Measurements from ENCODE around the gene FIGN.

FIGN gene

DNA sequence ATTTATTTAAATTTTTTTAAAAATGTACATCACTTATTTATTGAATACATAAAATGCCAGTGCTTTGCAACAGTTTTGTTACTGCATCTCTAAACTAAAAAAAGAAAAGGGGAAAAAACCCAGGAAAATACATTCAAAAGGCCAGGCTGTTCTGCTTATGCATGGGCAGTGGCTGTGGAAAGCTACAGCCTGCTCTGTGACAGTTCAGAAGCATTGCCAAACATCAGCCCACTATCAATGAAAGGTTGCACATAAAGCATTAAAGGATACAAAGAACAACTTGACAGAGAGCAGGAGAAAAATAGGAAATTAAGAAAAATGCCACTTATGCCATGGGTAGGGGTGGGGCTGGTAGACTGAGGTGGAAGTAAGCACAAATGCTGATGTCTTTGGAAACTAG lies 128.2 kb downstream of the FIGN start:
- no peak for DNase-seq

DNA sequence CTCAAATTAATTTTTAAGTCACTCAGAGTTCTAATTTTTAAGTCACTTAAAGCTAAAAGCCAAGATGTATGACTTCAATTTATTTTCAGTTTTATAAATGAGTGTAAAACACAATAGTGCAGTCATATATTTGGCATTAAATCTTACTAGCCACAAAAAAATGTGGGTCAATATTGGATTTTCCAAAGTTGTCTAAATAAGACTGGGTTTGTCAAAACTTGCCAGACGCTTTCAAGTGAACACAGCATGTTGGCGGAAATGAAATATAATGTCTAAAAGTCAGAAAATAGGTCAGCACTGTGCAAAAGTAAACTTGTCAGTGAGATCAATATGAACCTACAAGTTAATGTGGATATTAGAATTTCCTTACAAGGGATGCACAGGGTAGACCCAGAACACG lies 128.9 kb downstream of the FIGN start:
- DNase-seq: no peak

DNA sequence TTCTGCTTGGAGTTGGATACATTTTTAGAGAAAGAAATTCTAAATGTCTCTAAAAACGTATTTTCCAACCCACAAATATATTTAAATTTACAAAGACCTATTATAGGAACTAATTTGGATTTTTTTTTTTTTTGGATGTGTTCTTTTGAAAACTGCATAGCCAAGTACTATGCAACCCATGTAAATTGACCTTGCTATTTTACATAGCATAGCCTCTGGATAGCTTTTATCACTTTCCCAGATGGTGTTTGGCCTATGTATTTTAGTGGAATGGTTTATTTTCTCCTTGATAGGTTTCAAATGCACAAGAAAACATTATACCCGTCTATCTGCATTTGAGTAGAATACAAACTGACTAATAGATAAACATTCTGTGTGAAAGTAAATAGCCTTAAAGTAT lies 130.0 kb downstream of the FIGN start:
- no peak for DNase-seq

DNA sequence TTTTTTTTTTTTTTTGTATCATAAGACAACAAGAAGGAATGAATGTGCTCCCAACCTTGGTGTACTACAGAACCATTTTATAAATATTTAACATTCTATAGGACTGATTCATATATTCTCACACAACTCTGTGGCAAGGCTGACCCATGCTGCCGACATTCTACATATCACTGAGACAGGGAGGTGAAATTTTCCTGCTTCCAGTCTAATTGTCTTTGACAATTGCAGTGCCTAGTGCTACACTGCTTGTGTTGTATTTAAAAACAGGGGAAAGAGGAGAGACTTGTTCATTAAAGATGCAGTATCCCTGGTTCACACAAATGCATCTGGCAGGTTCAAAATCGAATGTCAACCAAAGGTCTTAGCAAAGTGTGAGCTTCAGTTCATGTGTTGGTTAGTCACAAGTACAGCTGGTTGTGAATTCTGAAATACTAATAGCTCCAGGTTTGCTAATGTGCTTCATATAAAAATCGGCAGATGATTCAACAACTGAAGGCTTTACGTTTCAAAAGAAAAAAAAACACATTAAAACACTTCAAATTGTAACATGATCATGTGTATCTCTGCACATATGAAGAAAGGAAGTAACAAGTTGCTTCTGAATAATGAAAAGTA lies 130.8 kb downstream of the FIGN start:
- DNase-seq: no peak

DNA sequence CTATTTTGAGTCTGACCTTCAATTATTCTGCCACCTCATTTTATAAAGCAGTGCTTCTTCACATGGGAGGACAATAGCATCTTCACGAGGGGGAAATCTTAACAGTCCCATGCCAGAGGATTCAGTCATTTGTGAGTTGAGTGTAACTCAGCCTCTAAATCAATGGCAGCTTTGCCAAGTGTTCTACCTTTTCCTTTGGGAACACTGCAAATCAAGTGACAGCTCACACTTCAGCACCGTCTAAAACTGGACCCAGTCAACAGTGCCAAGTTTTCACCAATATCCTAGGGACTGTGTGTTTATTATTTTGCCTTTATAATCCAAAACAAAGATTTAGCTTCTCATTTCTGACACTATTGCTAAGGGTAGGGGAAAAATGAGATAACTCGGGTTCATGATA lies 133.6 kb downstream of the FIGN start:
- no peak for DNase-seq

GRCh38 chr2:163601377-163601776 lies 134.4 kb downstream of the FIGN start:
- DNase-seq: no peak

GRCh38 chr2:163600801-163601200 lies 135.0 kb downstream of the FIGN start:
- no peak for DNase-seq

DNA sequence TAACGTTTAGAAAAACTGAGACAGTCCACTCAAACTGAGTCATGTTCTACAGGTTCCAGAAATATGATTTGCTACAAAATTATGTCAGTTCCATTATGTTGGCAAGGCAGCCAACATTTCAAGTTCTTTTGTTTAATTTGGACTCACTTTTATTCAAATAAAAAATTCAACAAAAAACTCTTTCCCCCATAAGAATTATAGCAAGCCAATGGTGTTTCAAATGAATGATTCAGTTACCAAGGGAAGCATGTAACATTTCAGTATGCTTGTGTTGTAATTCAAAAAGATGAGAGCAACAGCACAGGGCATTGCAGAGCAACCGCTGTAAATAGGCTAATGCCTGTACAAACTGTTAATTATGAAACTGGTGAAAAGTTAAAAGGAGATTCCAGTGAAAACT lies 140.8 kb downstream of the FIGN start:
- DNase-seq: no peak

- no peak for DNase-seq
Observed at GRCh38 chr2:163594497-163594896, 141.3 kb downstream of the FIGN start.

DNA sequence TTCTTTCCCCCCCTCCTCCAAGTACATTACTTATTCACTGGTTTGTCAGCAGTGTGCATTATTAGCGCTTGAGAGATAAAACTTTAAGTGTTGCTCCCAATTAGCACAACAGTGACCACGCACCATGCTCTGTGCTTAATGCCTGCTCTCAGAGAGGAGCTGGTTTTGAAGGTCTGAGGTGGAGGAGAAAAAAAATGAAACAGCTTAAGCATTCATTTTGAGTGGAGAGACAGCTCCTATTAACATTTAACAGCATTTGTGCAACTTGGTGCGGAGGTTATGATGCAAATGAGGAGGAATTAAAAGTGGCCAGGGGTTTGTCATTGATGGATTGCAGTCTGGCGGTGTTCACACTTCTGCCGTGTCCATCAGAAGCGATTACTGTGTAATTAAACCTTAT lies 141.8 kb downstream of the FIGN start:
- no peak for DNase-seq

- no peak for DNase-seq
Observed at GRCh38 chr2:163592954-163593622, 142.7 kb downstream of the FIGN start.

- no peak for DNase-seq
Observed at GRCh38 chr2:163591461-163591860, 144.3 kb downstream of the FIGN start.

DNA sequence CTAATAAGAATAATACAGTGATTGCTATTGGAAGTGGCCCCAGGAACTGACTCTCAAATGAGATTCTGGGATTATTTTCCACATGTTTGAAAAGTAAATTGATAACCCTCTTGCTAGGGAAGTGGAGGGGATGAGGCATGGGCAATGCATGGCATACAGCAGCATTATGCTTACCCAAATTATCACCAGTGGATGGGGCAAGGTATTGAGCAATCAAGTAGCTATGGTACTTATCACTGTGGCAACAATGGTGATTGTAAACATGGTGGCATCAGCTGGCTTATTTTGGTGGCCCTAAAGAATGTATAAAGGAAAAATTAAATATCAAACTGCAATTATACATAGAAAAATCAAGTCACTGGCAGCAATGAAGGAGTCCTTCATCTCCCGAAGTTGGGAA lies 155.1 kb downstream of the FIGN start:
- no peak for DNase-seq

GRCh38 chr2:163574309-163574708 lies 161.5 kb downstream of the FIGN start:
- no peak for DNase-seq

DNA sequence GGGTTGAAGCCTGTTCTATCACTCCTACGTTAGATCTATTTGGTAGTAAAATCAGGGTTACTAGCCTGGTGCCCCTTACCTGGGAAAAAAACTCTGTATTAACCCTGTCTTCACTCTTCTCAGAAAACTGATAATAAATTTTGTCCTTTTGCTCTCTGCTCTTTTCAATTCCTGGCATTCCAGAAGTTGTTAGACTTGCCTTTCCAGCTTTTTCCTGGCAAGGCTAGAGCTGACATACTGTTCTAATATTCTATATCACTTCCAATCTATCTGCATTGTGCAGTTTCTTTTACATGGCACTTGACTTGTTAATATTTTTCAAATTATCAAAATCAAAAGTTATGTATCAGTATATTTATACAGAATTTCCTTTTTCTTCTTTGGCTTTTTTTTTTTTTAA lies 162.2 kb downstream of the FIGN start:
- no peak for DNase-seq

DNA sequence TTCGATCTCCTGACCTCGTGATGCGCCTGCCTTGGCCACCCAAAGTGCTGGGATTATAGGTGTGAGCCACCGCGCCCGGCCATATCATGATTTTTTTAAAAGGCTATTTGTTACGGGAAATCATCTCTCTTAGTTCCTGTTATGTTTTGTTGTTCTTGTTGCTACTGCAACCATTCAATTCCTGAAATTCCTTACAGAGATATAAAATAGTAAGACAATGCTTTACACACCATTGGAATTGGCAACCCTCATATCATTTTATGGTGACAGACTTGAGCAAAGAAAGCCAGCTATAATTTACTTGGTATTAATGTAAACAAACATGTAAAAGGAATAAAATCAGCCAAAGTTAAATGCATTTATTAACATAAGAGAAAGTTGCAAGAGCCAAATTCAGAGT lies 163.0 kb downstream of the FIGN start:
- DNase-seq: no peak

- DNase-seq: no peak
Observed at GRCh38 chr2:163571423-163572102, 164.2 kb downstream of the FIGN start.

- DNase-seq: no peak
Observed at GRCh38 chr2:163570391-163570790, 165.4 kb downstream of the FIGN start.

DNA sequence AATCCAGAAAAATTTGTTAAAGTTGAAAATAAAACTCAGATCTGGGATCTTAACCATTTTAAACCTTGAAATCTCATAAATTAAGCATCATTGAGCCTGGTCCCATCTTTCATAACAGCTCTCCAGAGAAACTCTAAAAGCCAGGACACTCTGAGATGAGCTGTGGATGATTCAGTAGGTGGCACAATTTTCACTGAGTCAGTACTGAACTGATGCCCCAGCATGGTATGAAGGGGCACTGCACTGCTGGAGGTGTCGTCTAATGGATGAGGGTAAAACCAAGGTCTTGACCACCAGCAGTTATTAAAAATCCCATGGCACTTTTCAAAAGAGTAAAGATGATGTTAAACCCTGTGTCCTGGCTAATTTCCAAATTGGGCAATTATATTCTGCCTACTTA lies 170.6 kb downstream of the FIGN start:
- DNase-seq: no peak

- no peak for DNase-seq
Observed at GRCh38 chr2:163564236-163564635, 171.6 kb downstream of the FIGN start.

DNA sequence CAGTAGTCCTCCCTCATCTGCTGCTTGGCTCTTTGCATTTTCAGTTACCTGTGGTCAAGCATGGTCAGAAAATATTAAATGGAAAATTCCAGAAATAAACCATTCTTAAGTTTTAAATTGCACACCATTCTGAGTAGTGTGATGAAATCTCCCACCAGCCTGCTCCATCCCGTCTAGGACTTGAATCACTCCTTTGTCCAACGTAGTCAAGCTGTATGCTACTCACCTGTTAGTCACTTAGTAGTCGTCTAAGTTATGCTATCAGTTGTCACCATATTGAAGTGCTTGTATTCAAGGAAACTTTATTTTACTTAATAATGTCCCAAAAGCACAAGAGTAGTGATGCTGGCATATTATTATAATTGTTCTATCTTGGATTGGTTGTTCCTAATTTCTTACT lies 172.5 kb downstream of the FIGN start:
- no peak for DNase-seq

DNA sequence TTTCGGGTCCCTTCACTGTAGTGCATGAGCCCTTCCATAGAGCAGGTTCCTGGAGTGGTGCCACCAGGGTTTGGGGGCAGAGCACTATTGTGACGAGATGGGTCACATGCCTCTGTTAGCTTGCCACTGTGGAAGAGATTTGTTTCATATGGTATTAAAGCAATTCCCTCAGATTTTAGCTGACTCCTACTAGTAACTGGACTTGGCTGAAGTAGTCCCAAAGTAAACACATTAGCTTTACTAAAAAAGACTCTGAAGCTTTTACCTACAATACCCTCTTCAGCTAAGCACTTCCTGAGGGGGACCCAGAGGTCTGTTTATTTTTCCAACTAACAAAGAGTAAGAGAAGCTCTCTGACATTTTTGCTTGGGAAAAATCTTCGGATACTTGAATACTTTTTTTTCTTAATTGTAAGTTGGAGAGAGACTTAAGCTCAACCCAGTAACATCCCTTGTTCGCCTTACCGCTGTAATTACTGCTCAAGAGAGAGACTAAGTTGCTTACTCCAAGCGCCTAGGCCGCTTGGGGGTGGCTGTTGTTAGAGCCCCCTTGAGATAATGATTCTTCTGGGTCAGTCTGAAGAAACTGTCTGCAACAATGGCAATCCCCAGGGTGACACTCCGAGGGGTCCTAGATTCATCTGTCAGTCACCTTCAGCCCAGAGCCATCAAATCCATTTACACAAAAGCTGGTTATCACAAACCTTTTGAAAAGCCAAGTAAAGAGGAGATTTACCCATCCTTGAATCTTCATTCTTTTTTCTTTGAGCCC lies 177.4 kb downstream of the FIGN start:
- DNase-seq: no peak

DNA sequence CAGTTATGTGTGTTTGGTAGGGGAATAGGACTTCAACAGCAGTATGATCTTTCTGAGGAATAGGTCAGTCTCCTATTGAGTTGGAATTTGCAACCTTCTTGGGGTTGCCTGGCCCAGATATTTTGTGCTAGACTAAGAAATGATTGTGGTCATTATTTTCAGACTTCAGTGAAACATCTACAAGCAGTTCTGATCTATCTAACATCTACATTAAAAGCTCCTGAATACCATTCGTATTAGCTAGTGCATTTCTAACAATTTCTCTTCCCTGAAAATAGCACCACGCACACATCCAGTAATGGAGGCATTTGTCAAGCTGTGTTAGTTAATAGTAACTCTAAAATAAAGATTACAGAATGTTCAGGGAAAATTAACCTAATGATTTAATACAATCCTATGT lies 179.3 kb downstream of the FIGN start:
- DNase-seq: no peak

DNA sequence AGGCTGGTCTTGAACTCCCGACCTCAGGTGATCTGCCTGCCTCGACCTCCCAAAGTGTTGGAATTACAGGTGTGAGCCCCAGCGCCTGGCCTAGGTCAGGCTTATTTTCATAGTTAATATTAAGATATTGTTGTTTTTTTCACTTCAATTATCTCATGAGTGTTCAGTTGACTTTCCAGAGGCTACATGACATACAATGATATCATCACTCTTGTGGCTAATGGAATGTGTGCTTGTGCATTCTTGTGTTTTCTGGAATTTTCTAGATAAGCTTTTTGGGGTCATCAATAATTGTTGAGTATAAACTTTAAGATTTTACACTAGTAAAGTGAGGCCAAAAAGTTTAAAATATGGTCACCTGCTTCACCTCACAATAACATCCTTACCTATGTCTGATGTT lies 180.9 kb downstream of the FIGN start:
- DNase-seq: no peak
